Gastroesophageal sphincter (tissue), 4 donors: ENCODE measurements around the gene DND1. TPM values are rescaled to one million over a fixed set of nuclear protein-coding genes. Genes with fewer than 3 reads are reported as not detected.
"Not testable (repeated sequence)": the region's sequence is repeated elsewhere in the genome, so short reads cannot be mapped to it uniquely, and the experiment has no call there.

ENCODE experiments used
- ATAC-seq: fragments of 150-250 bp; one replicate; pipeline ENCODE4 v1.9.1; 2016; ENCODE audit warnings: mild to moderate bottlenecking, moderate library complexity
- H3K27ac ChIP-seq, 4 donors: fragments of 200-600 bp; sonication (generic) in 3 of 4; 1 replicate in 3 of 4; 2 replicates in 1 of 4; pipeline ENCODE4 v1.5.1; 2016 to 2019
- H3K27me3 ChIP-seq: fragments of 200-600 bp; sonication (generic); one replicate; pipeline ENCODE4 v1.5.1; 2019
- H3K36me3 ChIP-seq, 2 donors: fragments of 200-600 bp; sonication (generic); one replicate each; pipeline ENCODE4 v1.5.1; 2019; ENCODE audit warnings: control low read depth in 1 of 2
- H3K4me1 ChIP-seq, 3 donors: fragments of 200-600 bp; sonication (generic); 1 replicate in 2 of 3; 2 replicates in 1 of 3; pipeline ENCODE4 v1.5.1; 2016 to 2019; ENCODE audit warnings: control low read depth in 2 of 3
- H3K4me3 ChIP-seq, 2 donors: fragments of 200-600 bp; sonication (generic); one replicate each; pipeline ENCODE4 v1.5.1; 2019; ENCODE audit warnings: mild to moderate bottlenecking in 1 of 2, moderate library complexity in 1 of 2
- H3K9me3 ChIP-seq, 3 donors: fragments of 200-600 bp; sonication (generic); one replicate each; pipeline ENCODE4 v1.5.1; 2017 to 2019; ENCODE audit warnings: control low read depth in 2 of 3
- EP300 ChIP-seq: sonication (generic); formaldehyde crosslinking; IDR thresholded peaks from one replicate; pipeline ENCODE4 v1.6.1; 2017; ENCODE audit warnings: antibody characterized with exemption, mild to moderate bottlenecking
- POLR2A ChIP-seq, 2 donors: fragments of 450-650 bp; IDR thresholded peaks; one replicate each; pipeline ENCODE4 v1.6.1; 2017; ENCODE audit warnings: antibody characterized with exemption in 2 of 2, mild to moderate bottlenecking in 2 of 2, moderate library complexity in 1 of 2
- POLR2AphosphoS5 ChIP-seq: sonication (generic); formaldehyde crosslinking; IDR thresholded peaks from one replicate; pipeline ENCODE4 v1.6.1; 2017; ENCODE audit warnings: antibody characterized with exemption
- WGBS, 2 donors: methylation state at CpG; one replicate each; pipeline ENCODE4 v1.1.5; 2018; ENCODE audit warnings: low coverage in 1 of 2; 5-methylcytosine and 5-hydroxymethylcytosine counted together
- total RNA-seq, 4 donors: library from RNA; depleted of rRNA; stranded (reverse); fragments of >200 nt; gene quantifications; one replicate each; pipeline ENCODE4 v1.1.0, GENCODE V29; 2016
- TF ChIP-seq, protein P1 (sequence below), 4 experiments: fragments of 200-600 bp in 2 of 4; fragments of 450-650 bp in 2 of 4; sonication (generic) in 1 of 4; IDR thresholded peaks; one replicate each; pipeline ENCODE4 v1.5.1; 2017 to 2019; ENCODE audit warnings: antibody characterized with exemption in 4 of 4, mild to moderate bottlenecking in 2 of 4, moderate library complexity in 2 of 4

The DND1 gene
- total RNA-seq, 4 donors from 2014 or later, result 0.19 to 0.67 (median 0.62) TPM; not detected in 1

- no peak for ATAC-seq
- Histone ChIP-seq H3K27me3 (no peaks in the 10 kb centered on the region), H3K27ac (no peak overlapping the region)
Observed at GRCh38 chr5:140641716-140642115, 31.7 kb downstream of the DND1 start.

GRCh38 chr5:140639148-140639981, 34.0 kb downstream of the DND1 start, which contains the start of gene TMCO6:
TSS of gene TMCO6 (plus strand) at chr5:140639451. CDS start at chr5:140639528, 77 bp downstream.
- WGBS, 2 donors, result 0% methylated on average over 9 to 11 of the region's 63 CpGs
- Histone ChIP-seq H3K9me3 (no peaks in the 10 kb centered on the region), H3K27ac (peak within 1 kb of the TSS; percentile 59 to 94 (median 88)), H3K36me3 (peaks cover 0 to 28% of the 10 kb centered on the region in 2 donors), H3K4me3 (peak within 1 kb of the TSS; percentile 60 to 88), H3K4me1 (peaks cover 0 to 31% (median 0%) of the 10 kb centered on the region in 3 donors), H3K27me3 (no peaks in the 10 kb centered on the region)
- ATAC-seq, result peak; percentile 98
- no peak for TF ChIP-seq EP300
- TF ChIP-seq, protein P1, sequence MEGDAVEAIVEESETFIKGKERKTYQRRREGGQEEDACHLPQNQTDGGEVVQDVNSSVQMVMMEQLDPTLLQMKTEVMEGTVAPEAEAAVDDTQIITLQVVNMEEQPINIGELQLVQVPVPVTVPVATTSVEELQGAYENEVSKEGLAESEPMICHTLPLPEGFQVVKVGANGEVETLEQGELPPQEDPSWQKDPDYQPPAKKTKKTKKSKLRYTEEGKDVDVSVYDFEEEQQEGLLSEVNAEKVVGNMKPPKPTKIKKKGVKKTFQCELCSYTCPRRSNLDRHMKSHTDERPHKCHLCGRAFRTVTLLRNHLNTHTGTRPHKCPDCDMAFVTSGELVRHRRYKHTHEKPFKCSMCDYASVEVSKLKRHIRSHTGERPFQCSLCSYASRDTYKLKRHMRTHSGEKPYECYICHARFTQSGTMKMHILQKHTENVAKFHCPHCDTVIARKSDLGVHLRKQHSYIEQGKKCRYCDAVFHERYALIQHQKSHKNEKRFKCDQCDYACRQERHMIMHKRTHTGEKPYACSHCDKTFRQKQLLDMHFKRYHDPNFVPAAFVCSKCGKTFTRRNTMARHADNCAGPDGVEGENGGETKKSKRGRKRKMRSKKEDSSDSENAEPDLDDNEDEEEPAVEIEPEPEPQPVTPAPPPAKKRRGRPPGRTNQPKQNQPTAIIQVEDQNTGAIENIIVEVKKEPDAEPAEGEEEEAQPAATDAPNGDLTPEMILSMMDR (IDR thresholded peaks at IDR 0.05), result peak in 3 of 4 experiments; percentile 65 to 68 (median 66)
- peak; percentile 56 to 71 for TF ChIP-seq POLR2A (IDR thresholded peaks at IDR 0.05)
- TF ChIP-seq POLR2AphosphoS5, result peak; percentile 82

More at GRCh38 chr5:140641716-140642115, 31.7 kb downstream of the DND1 start:
- peaks cover 0 to 55% (median 7%) of the 10 kb centered on the region in 3 donors for H3K4me1 ChIP-seq
- no peaks in the 10 kb centered on the region for H3K9me3 ChIP-seq
- TF ChIP-seq, protein P1 (IDR thresholded peaks at IDR 0.05), result no peak
- TF ChIP-seq EP300 (no peak), POLR2A (IDR thresholded peaks at IDR 0.05) (no peak), POLR2AphosphoS5 (no peak)
- 67% methylated on average over 5 of the region's 8 CpGs; no CpG with 5 or more reads in 1 of the 2 donors for WGBS, 2 donors
- no peak overlapping the region for H3K4me3 ChIP-seq
- H3K36me3 ChIP-seq, result peaks cover 0 to 46% of the 10 kb centered on the region in 2 donors

GRCh38 chr5:140638898-140639147, 34.6 kb downstream of the DND1 start:
- H3K27ac ChIP-seq, result peak overlapping the region; percentile 59 to 94 (median 88)
- WGBS, 2 donors, result 19 to 26% methylated on average over 8 of the region's 9 CpGs
- H3K9me3 ChIP-seq, ATAC-seq, H3K27me3 ChIP-seq: not testable (repeated sequence)
- H3K4me3 ChIP-seq, result peak overlapping the region; percentile 60 to 88
- H3K4me1 ChIP-seq, result peaks cover 0 to 29% (median 0%) of the 10 kb centered on the region in 3 donors
- H3K36me3 ChIP-seq, result peaks cover 0 to 23% of the 10 kb centered on the region in 2 donors

DNA sequence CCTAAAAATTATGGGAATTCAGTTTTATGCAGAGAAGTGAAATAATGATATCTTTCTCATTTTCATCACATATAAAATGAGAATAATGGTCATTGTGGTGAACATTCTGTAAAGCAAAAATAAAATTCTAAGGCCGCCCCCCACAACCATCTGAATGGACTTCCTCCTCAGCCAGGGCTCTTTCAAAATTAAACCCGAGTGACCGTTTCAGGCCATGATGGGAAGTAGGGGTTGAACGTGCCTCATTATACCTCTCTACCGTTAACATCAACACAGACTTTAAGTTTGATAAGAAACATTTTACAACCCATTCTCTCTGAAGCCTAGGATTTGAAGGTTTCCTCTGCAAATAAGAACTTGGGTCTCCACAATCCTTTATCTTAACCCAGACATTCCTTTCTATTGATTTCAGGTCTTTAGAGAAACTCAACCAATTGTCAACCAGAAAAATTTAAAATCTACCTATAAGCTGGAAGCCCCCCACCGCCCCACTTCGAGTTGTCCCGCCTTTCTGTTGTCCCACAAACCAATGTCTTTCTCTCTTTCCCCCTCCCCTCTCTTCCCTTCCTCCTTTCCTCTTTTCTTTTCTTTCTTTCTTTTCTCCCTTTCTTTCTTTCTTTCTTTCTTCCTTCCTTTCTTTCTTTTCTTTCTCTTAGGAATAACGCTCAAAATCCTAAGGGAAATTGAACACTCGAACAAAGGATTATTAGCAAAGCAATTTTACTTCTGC, 35.8 kb downstream of the DND1 start:
- WGBS, 2 donors, result 74 to 97% methylated on average over 8 to 10 of the region's 10 CpGs

More for the DNA sequence above, 35.8 kb downstream of the DND1 start:
- peaks cover 0 to 42% (median 4%) of the 10 kb centered on the region in 3 donors for H3K4me1 ChIP-seq
- peaks cover 0 to 10% of the 10 kb centered on the region in 2 donors for H3K36me3 ChIP-seq
- no peaks in the 10 kb centered on the region for H3K9me3 ChIP-seq
- no peaks in the 10 kb centered on the region for H3K27me3 ChIP-seq
- TF ChIP-seq EP300 (no peak), POLR2AphosphoS5 (no peak), POLR2A (IDR thresholded peaks at IDR 0.05) (no peak)
- TF ChIP-seq, protein P1 (IDR thresholded peaks at IDR 0.05), result no peak
- no peak for ATAC-seq
- H3K27ac ChIP-seq, result no peak overlapping the region
- no peak overlapping the region for H3K4me3 ChIP-seq
